M059J (cell line): ENCODE data around the gene COASY. TPM values are rescaled to one million over a fixed set of nuclear protein-coding genes. Genes with fewer than 3 reads are reported as not detected.
"Not testable (repeated sequence)": the region's sequence is repeated elsewhere in the genome, so short reads cannot be mapped to it uniquely, and the experiment has no call there.

Experiments
- DNase-seq: peaks from one replicate; pipeline ENCODE4 v3.0.0-alpha.2; 2012; ENCODE audit warnings: low read depth
- total RNA-seq: library from RNA; depleted of rRNA; stranded (reverse); fragments of >200 nt; shearing (Covaris generic); gene quantifications from 2 replicates; pipeline ENCODE4 v1.2.3, GENCODE V29; 2014

COASY gene
- total RNA-seq, 1 experiment from 2014 or later = 33.0 TPM

DNA sequence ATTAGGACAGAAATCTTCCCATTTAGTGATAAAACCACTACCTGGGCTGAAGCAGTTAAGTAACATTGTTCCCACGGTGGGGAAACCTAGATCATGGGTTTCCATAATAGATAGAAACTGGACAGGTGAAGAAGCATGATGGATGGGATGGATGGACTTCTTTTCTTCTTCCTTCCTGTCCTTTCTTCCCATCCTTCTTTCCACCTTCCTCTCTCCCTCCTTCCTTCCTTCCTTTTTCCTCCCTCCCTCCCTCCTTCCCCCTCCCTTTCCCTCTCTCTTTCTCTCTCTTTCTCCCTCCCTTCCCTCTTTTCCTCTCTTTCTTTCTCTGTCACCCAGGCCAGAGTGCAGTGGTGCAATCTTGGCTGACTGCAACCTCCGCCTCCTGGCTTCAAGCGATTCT lies 12.5 kb downstream of the COASY start:
- no peak for DNase-seq

DNA sequence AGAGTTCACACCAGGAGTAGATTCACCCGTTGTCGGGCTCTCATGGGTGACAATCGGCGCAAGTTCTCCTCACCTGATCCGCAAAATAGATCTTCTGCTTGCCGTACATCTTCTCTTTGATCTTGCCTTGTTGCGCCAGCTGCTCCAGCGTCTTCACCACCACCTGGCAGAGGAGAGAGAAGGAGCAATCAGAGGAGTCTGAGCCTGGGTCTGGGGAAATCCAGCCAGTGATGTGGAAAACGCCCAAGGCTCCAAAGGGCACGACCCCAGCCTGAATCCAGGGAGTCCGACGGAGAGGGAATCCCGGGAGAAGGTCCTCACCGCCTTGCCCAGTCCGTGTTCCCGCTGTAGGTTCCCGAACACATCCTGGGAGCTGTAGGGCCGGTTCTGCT lies 15.2 kb downstream of the COASY start:
- no peak for DNase-seq

DNA sequence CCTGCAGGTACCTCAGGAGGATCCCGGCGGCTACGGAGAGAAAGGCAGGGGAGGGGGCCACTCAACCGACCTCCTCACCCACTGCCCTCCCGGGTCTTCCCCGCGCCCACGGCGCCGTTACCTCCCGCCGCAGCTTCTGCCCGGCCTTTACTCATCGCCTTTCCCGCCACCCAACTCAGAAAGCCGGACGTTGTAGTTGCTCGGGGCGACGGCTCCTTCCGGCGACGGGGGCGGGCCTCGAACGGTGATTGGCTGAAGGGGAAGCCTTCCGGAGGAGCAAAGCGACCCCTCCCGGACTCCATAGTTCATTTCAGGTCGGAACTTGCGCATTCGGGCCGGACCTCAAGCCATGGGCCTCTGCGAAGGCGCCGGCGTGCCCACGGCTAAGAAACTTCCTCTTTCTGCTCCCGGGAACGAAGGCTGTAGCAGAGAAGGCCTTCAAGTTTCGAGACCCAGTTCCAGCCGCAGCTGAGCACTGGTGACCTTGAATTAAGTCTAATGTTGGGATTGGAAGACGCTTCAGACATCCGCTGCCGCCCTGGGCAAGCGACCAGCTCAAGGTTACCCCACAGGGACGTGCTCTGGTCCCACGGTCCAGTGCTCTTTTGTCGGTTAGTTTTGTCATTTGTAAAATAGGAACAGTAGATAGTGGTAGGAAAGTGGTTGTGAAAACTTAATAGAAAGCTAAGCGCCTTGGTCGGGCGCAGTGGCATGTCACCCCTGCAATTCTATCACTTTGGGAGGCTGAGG lies 15.8 kb downstream of the COASY start, which contains the start of gene PSMC3IP:
PSMC3IP (minus strand) TSS at position 198 of the 750 bp plus-strand sequence; CDS start at position 155, 43 bp downstream.
- peak; percentile 93 for DNase-seq

DNA sequence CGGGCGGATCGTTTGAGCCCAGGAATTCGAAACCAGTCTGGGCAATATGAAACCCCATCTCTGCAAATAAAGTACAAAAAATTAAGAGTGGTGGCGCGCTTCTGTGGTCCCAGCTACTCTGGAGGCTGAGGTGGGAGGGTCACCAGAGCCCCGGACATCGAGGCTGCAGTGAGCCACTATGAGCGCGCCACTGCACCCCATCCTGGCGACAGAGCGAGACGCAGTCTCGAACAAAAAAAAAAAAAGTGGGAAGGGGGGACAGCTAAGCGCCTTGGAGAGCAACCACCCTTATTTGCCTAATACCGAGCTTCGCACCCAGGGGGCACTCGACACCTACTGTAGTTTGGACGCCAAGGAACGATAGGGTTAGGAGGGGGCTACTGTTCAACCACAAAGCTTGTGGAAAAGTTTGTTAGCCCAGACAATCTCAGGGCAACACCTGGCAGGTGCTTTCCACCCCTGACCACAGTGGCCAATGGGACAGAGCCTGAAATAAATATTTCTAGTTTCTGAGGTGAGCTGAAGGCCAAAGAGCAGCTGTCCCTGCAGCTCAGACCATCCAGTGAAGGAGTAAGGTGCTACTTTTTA lies 16.4 kb downstream of the COASY start:
- peak; percentile 71 for DNase-seq

DNA sequence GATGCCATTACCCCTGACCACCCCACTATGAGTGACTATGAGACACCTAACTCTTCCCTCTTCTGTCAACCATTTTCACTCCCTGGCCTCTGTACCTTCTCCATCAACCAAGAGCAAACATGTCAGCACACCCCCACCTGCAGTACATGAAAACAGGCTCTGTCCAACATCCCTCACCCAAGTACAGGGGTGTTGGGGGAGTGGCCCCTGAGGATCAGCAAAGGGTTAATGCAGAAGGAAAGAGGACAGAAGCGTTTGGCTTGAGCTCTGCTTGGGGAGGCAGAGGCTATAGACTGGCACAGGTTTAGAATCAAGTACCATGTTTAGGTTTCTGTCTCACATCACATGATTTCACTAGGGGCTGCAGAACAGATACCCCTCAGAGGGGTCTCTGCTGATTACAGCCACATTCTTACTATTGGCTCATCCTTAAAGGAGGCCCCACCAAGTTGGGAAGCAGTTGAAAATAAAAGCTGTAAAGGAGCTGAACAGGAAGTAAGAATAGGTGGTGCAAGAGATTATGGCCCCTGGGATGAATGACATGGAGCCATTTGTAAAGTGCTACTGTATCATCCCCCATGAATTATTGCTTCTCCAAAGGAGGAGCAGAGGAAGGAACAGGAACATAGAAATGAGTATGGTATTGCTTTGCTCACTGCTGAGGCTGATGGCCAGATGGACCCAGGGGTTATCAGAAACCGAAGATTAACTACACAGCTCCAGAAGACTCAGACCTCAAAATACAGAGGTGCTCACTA lies 18.0 kb downstream of the COASY start:
- no peak for DNase-seq

DNA sequence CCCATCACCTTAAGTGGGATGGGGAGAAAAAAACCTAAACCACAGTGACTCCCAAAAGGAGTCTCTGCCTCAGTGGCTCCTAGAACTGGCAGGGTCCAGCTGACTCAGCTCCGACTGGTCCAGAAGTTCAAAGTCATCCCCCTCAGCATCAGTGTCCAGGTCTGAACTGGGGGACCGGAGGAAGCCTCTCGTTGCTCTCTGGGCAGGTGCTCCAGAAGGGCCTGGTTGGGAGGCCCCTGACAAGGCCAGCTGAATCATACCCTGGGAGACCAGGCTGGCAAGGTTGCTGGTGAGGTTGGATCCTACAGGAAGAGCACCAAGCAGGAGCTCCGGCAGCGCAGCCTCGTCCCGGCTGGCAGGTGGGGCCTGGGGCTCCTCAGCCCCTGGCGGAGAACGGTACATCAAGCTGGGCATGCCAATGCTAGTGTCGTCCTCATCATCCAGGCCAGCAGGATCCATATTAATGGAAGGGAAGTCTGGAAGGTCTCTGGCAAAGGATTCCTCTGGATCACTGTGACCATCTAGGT lies 19.9 kb downstream of the COASY start:
- no peak for DNase-seq

DNA sequence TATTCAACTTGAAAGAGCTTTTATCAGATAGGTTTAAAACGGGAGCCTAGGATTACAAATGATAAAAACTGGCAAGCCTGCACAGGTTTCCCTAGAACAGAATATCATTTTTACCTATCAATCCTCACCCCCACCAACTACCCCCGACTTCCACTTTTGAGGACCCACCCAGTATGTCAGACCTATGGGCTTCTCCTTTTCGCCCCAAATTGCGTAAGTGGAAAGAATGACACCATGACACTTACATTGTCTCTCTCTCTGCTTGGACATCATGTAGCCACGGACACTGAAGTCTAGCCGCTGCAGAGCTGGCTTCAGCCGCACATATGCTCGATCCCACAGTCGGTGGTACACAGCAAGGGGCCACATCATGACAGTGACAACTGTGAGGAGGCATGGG lies 22.9 kb downstream of the COASY start:
- DNase-seq = no peak

DNA sequence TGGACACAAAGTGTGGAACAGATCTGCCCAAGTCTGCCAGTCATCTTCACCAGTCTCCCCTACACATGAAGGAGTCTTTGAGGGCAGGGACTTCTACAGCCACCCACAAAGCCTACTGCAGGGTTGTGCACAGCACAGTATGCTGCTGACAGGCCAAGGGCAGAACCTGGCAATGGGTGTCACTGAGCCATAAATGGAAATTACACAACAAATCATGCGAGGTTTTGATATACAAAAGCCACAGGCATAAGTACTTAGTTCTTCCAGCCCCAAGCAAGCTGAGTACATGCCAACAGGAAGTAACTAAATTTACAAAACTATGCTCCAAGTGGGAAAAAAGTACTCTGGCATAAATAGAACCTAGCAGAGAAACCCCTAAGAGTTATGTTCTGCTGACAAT lies 23.4 kb downstream of the COASY start:
- no peak for DNase-seq

DNA sequence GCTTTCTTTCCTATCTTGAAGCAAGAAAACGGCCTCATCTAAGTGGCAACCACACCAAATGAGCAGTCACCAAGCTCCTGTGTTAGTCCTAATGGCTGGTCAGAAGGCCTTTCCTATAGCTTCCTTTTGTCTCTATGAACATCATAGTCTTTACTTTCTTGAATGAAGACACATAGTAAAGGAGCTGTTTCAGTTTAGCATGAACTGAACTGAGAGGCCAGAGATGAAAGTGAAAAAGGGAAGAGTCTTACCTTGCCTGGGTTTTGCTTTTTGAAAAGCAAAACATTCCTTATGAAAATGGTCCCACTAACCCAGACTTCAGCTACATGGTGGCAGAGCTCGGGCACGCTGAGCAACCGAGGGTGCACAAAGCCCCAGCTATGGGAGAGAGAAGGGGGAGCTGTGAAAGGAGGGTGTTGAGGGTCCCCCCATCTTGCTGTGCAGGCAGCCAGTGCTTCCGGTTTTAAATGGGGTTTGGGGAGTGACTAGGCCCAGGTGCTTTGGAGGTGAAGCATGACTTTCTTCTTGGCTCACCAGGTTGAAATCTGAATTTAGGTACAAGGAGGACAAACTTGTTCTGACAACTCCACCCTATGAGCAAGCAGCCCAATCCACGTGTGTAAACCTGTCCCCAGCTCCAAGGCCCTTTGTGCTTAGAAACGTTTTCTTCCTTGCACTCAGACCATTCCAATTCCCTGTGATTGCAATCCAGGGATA lies 24.7 kb downstream of the COASY start:
- DNase-seq = no peak

DNA sequence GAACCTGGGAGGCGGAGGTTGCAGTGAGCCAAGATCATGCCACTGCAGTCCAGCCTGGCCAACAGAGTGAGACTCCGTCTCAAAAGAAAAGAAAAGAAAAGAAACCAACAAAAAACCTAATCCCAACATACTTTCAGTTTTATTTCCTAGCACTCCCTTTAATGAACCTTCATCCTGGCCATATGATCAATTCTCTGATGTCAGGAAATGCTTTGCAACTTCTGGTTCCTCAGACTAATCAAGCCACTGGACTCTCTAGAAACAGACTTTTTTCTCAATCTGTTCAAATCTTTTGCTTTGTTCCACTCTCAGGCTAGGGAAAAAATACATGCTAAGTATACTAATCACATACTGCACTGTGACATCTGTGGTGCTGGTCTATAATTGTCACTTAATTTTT lies 28.9 kb downstream of the COASY start:
- DNase-seq = no peak

DNA sequence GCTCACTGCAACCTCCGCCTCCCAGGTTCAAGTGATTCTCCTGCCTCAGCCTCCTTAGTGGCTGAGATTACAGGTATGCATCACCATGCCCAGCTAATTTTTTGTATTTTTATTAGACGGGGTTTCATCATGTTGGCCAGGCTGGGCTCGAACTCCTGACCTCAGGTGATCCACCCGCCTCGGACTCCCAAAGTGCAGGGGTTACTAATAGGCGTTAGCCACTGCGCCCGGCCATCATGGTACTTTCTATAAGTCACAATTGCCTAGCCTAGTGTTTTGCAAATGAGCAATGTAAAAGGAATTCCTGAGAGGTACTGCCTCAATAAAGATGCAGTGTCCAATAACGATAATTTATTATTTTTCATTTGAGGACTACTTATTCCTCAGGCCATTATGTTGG lies 29.5 kb downstream of the COASY start:
- no peak for DNase-seq

DNA sequence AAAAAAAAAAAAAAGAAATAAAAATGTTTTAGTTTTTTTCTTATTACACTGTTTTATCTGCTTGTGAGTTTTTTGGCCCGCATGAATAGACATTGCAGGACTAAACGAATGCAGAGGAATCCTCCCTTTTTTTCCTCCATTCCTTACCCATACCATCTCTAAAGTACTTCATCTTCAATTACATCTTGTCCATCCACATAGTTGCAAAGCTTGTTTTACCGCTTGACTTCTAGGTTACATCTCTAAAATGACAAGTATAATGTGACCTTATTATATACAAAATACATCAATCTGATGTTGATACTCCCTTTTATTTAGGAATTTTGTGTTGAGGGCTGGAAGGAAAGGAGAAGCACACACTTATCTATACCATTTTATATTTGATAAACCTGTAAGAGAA lies 34.4 kb downstream of the COASY start:
- no peak for DNase-seq

DNA sequence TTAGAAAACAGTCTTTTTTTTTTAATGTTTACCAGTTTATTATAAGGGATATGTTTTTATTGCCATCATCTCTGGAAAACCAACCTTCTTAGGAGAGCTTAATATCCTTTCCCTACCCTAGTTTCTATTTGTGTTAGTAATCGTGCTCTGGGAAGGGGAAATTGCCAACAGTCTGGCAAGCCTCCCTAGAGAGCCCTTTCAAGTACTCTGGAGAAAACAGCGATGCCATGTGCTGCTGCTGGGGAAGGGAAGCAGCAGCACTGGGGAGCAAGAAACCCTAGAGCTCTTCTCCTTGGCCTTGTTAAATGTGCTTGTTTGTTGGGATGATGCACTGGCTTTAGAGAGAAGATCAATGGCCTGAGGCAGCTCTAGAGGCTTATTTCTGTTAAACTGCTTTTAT lies 37.0 kb downstream of the COASY start:
- DNase-seq = no peak

DNA sequence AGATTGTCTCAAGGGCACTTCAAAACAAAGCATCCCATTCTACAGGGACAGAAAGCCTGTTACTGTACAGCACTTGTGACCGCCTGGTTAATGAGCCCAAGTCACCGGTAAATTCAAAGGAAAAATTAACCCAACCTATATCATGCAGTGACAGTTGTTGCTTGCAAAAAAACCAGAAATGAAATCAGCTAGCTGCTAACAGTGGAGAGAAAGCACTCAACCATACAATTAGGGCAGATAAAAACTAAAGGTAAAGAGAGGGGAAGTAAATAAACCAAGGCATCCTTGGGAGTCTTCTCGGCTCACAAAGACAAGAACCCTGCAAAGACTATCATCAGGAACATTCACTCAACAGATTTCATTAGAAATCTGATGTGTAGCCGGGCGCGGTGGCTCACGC lies 41.4 kb downstream of the COASY start:
- no peak for DNase-seq

DNA sequence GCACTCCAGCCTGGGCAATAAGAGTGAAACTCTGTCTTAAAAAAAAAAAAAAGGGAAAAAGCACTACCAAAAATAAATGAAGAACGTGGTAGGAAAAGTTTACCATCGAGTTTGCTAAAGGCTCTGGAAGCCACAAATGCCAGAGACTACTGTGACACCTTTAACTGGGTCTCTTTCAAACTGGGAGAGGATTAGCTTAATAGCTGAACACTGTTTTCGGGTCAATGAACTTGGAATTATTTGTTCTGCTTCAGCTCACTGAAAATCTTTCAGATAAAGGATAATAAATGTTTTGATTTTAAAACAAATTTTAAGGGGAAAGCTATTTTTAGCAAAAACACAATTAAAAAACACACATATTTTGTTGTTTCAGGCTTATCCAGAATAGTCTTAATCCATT lies 45.8 kb downstream of the COASY start:
- no peak for DNase-seq

DNA sequence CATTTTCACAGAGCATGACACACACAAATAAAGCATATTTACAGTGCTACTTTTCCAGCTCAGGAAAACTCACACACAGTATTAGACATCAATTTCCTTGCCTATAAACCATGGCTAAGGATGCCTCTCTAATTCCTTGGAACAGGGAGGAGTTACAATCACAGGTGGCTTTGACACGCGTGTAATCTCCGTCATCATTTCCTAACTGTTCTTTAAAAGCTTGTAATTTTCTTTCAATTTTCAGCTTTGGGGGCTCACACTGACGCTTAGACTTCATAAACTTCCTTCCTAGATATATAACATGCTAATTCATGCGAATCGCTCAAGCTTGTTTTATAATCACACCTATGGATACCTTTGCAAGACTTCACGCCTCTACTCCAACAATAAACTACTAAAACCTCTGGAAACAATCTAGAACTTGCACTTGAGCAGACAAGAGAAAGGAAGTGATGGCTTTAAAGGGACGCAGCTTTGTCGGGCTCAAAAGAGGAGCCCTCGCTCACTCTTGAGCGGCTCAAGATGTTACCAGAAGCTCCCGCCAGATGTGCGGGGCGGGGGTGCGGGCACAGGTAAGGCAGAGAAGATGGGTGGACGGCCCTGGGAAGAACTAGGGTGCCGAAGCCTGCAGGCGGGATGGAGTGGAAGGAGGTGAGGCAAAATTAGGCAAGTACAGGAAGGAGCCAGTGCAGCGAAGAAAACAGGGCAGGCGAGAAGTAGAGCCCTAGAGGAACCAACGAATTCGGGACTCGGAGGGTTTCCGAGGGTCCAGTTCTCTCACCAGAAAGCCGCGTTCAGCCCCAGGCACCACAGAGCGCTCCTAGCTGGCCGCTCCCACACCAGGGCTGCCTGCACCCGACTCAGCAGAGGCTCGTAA lies 46.6 kb downstream of the COASY start:
- peak; percentile 13 for DNase-seq

DNA sequence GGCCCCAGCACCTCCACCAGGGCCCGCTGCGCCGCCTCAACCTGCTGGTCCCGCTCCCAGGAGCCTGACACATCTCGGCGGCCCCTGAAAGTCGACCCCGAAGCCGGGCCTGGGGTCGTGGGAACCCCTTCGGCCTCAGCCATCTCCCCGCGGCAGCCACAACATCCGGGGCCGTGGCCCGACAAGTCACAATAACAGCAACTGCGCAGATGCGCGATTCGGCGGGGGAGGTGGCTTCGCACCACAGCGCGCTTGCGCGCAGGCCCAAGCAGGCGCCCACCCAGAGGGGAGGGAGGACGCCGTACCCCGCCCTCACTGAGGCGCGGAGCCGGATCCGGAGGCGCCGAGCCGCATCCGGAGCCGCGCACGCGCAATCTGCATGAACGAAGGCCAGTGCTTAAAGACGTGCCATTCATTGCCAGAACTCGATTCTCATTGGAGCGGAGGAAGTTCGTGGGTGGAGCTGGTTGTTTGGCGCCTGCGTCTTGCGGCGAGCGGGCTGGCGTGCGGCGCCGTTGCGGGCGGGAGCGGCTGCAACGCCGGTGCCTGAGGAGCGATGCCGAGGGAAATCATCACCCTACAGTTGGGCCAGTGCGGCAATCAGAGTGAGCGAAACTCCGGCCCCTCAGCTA lies 47.4 kb downstream of the COASY start, which contains the start of the genes RETREG3 and TUBG1:
RETREG3 (minus strand) TSS at position 193 of the 632 bp plus-strand sequence; CDS start at position 143, 50 bp downstream.
TUBG1 (plus strand) TSS at position 502 of the 632 bp plus-strand sequence; CDS start at position 557, 55 bp downstream.
- peak; percentile 98 for DNase-seq

DNA sequence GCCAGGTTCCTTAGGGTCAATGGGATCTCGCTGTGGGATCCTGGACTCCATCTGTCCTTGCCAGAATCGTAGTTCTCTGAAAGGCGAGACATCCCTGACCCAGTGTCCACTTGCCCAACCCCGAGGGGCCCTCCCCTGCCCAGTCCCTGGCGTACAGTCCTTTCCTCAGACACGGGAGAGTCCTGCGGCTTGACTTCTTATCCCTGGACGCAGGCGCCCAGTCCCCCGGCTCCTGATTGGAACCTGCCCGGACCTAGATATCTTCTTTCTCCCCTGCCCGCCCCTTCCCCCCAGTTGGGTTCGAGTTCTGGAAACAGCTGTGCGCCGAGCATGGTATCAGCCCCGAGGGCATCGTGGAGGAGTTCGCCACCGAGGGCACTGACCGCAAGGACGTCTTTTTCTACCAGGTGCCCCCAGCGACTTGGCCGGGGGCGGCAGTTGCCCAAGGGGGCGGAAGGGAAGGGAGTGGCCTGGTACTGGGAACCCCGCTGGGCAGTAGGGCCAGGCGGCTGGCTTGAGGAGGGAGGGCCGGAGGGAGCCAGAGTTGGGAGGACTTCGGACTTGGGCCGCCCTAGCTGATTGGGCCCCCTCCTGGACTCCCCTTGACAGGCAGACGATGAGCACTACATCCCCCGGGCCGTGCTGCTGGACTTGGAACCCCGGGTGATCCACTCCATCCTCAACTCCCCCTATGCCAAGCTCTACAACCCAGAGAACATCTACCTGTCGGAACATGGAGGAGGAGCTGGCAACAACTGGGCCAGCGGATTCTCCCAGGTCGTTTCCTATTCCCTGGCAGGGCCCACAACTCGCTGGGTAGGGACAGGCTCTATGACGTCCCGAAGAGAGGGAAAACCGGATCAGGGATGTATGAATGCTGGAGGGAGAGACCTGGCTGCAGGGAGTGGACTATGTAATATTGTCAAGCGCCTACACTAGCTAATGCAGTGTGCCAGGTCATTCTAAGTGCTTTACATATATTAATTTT lies 48.2 kb downstream of the COASY start:
- DNase-seq = not testable (repeated sequence)

DNA sequence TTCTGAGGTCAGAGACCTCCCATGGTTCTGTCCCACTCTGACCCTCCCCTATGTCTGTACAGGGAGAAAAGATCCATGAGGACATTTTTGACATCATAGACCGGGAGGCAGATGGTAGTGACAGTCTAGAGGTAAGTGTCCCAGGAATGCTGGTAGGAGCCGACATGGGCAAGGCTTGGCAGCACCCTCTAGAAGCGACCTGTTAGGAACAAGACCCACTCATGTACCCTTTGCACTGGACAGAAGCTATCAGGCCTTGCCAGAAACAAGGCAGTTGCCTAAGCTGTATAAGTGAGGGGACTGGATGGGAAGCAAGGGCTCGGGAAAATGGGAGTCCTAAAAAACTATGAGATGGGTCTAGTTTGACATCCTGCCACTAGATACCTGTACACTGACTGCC lies 50.1 kb downstream of the COASY start:
- no peak for DNase-seq
